DOHH2 (cell line): ENCODE data around the gene SSTR5.

Experiments used
- H3F3A ChIP-seq: fragments of 200-600 bp; sonication (generic), shearing (Covaris generic); 2 replicates; pipeline ENCODE4 v1.6.0; 2016; ENCODE audit warnings: antibody characterized with exemption, mild to moderate bottlenecking; ENCODE audit not compliant: control insufficient read depth, insufficient read depth
- H3K27ac ChIP-seq: fragments of 200-600 bp; sonication (generic); 2 replicates; pipeline ENCODE4 v1.5.1; 2014; ENCODE audit warnings: low read depth, mild to moderate bottlenecking, low read length, moderate library complexity
- H3K27me3 ChIP-seq: fragments of 200-600 bp; sonication (generic); 2 replicates; pipeline ENCODE4 v1.6.1; 2014; ENCODE audit warnings: mild to moderate bottlenecking, low read length, mixed read lengths; ENCODE audit not compliant: control insufficient read depth
- H3K36me3 ChIP-seq: fragments of 200-600 bp; sonication (generic); 2 replicates; pipeline ENCODE4 v1.6.1; 2014; ENCODE audit warnings: mild to moderate bottlenecking, low read length, moderate library complexity, mixed read lengths; ENCODE audit not compliant: control insufficient read depth
- H3K4me1 ChIP-seq: fragments of 200-600 bp; sonication (generic); 2 replicates; pipeline ENCODE4 v1.6.1; 2014; ENCODE audit warnings: mild to moderate bottlenecking, low read length, mixed read lengths; ENCODE audit not compliant: control insufficient read depth
- H3K4me2 ChIP-seq: fragments of 200-600 bp; sonication (generic); 2 replicates; pipeline ENCODE4 v1.6.0; 2014; ENCODE audit warnings: mild to moderate bottlenecking, low read length, moderate library complexity
- H3K4me3 ChIP-seq: fragments of 200-600 bp; sonication (generic); 2 replicates; pipeline ENCODE4 v1.5.1; 2014; ENCODE audit warnings: mild to moderate bottlenecking, low read length, mixed read lengths
- H3K79me2 ChIP-seq: fragments of 200-600 bp; sonication (generic); 2 replicates; pipeline ENCODE4 v1.6.1; 2014; ENCODE audit warnings: mild to moderate bottlenecking, low read length, mixed read lengths; ENCODE audit not compliant: control insufficient read depth
- H3K9me2 ChIP-seq: fragments of 200-600 bp; sonication (generic); replicated peaks from 2 replicates; pipeline ENCODE4 v1.6.1; 2014; ENCODE audit warnings: mild to moderate bottlenecking, low read length, mixed read lengths; ENCODE audit not compliant: control insufficient read depth
- H3K9me3 ChIP-seq: fragments of 200-600 bp; sonication (generic); 2 replicates; pipeline ENCODE4 v1.6.1; 2014; ENCODE audit warnings: antibody characterized with exemption, low read length, mixed read lengths; ENCODE audit not compliant: control insufficient read depth, insufficient read depth
- H4K20me1 ChIP-seq: fragments of 200-600 bp; sonication (generic); 2 replicates; pipeline ENCODE4 v1.6.0; 2014; ENCODE audit warnings: low read depth, mild to moderate bottlenecking, antibody characterized with exemption, low read length, moderate library complexity; ENCODE audit not compliant: control insufficient read depth, insufficient read depth
- CTCF ChIP-seq: fragments of 200-600 bp; sonication (generic); IDR thresholded peaks from one replicate; pipeline ENCODE4 v1.5.1; 2014; ENCODE audit warnings: antibody characterized with exemption, mild to moderate bottlenecking, low read depth, low read length; ENCODE audit not compliant: poor library complexity, severe bottlenecking
- EZH2phosphoT487 ChIP-seq: fragments of 200-600 bp; sonication (generic); IDR thresholded peaks from 2 replicates; pipeline ENCODE4 v1.6.1; 2017; ENCODE audit warnings: borderline replicate concordance, mild to moderate bottlenecking, antibody characterized with exemption, low read length, moderate library complexity, mixed read lengths

The SSTR5 gene

GRCh38 chr16:1100084-1100800 is 27.7 kb downstream of the SSTR5 start:
- H3K27ac ChIP-seq, result no peak overlapping the region
- H3K4me3 ChIP-seq, result no peak overlapping the region
- H3K36me3 ChIP-seq, result no peaks in the 10 kb centered on the region
- no peaks in the 10 kb centered on the region for H3K9me2 ChIP-seq
- H3K4me1 ChIP-seq, result no peaks in the 10 kb centered on the region
- H3K27me3 ChIP-seq, result no peaks in the 10 kb centered on the region
- no peaks in the 10 kb centered on the region for H4K20me1 ChIP-seq
- no peaks in the 10 kb centered on the region for H3K9me3 ChIP-seq
- no peaks in the 10 kb centered on the region for H3F3A ChIP-seq
- no peak overlapping the region for H3K4me2 ChIP-seq
- H3K79me2 ChIP-seq, result no peaks in the 10 kb centered on the region
- TF ChIP-seq EZH2phosphoT487 (no peak), CTCF (no peak)

- TF ChIP-seq CTCF (no peak), EZH2phosphoT487 (no peak)
- no peaks in the 10 kb centered on the region for H3K36me3 ChIP-seq
- H3K27ac ChIP-seq, result no peak overlapping the region
- H4K20me1 ChIP-seq, result no peaks in the 10 kb centered on the region
- no peaks in the 10 kb centered on the region for H3K9me3 ChIP-seq
- H3K79me2 ChIP-seq, result no peaks in the 10 kb centered on the region
- no peaks in the 10 kb centered on the region for H3K27me3 ChIP-seq
- H3F3A ChIP-seq, result no peaks in the 10 kb centered on the region
- H3K4me2 ChIP-seq, result no peak overlapping the region
- no peak overlapping the region for H3K4me3 ChIP-seq
- no peaks in the 10 kb centered on the region for H3K4me1 ChIP-seq
- H3K9me2 ChIP-seq, result no peaks in the 10 kb centered on the region
Observed at GRCh38 chr16:1101133-1101532, 28.6 kb downstream of the SSTR5 start.

GRCh38 chr16:1101573-1102332 is 29.2 kb downstream of the SSTR5 start:
- H3K79me2 ChIP-seq, result no peaks in the 10 kb centered on the region
- H3K27me3 ChIP-seq, result no peaks in the 10 kb centered on the region
- no peaks in the 10 kb centered on the region for H3K4me1 ChIP-seq
- no peaks in the 10 kb centered on the region for H3K9me2 ChIP-seq
- no peak overlapping the region for H3K4me3 ChIP-seq
- no peaks in the 10 kb centered on the region for H3K9me3 ChIP-seq
- no peak overlapping the region for H3K4me2 ChIP-seq
- no peaks in the 10 kb centered on the region for H3F3A ChIP-seq
- H3K27ac ChIP-seq, result no peak overlapping the region
- no peak for TF ChIP-seq EZH2phosphoT487
- TF ChIP-seq CTCF, result no peak
- H4K20me1 ChIP-seq, result no peaks in the 10 kb centered on the region
- H3K36me3 ChIP-seq, result no peaks in the 10 kb centered on the region
